ENCODE data around the gene AMELX.

Gene AMELX

GRCh38 chrX:11285651-11286050, 7.6 kb upstream of the AMELX start:
- no peak for ATAC-seq
- TF ChIP-seq TOX (CRISPR knock-in tag; IDR thresholded peaks at IDR 0.05; ENCODE audit: borderline replicate concordance) (no peak), ZFP3 (CRISPR knock-in tag; IDR thresholded peaks at IDR 0.05) (no peak), CSRNP3 (CRISPR knock-in tag; IDR thresholded peaks at IDR 0.05) (no peak), ARNTL (CRISPR knock-in tag; IDR thresholded peaks at IDR 0.05; ENCODE audit: borderline replicate concordance, low read depth) (no peak), ESRRG (CRISPR knock-in tag; IDR thresholded peaks at IDR 0.05) (no peak), TSHZ2 (CRISPR knock-in tag; IDR thresholded peaks at IDR 0.05) (no peak), CSDC2 (CRISPR knock-in tag; IDR thresholded peaks at IDR 0.05) (no peak), OSR1 (CRISPR knock-in tag; IDR thresholded peaks at IDR 0.05) (no peak), TCF4 (CRISPR knock-in tag; IDR thresholded peaks at IDR 0.05; ENCODE audit: borderline replicate concordance) (no peak), BACH2 (CRISPR knock-in tag; IDR thresholded peaks at IDR 0.05; ENCODE audit: borderline replicate concordance) (no peak), RARB (CRISPR knock-in tag; IDR thresholded peaks at IDR 0.05) (no peak), ZFP30 (CRISPR knock-in tag; IDR thresholded peaks at IDR 0.05) (no peak), ZNF565 (CRISPR knock-in tag; conservative IDR thresholded peaks at IDR 0.05; ENCODE audit: low read depth) (no peak), ZNF8 (CRISPR knock-in tag; IDR thresholded peaks at IDR 0.05) (no peak), ZC3H10 (CRISPR knock-in tag; IDR thresholded peaks at IDR 0.05) (no peak)
- TF ChIP-seq, protein P1, sequence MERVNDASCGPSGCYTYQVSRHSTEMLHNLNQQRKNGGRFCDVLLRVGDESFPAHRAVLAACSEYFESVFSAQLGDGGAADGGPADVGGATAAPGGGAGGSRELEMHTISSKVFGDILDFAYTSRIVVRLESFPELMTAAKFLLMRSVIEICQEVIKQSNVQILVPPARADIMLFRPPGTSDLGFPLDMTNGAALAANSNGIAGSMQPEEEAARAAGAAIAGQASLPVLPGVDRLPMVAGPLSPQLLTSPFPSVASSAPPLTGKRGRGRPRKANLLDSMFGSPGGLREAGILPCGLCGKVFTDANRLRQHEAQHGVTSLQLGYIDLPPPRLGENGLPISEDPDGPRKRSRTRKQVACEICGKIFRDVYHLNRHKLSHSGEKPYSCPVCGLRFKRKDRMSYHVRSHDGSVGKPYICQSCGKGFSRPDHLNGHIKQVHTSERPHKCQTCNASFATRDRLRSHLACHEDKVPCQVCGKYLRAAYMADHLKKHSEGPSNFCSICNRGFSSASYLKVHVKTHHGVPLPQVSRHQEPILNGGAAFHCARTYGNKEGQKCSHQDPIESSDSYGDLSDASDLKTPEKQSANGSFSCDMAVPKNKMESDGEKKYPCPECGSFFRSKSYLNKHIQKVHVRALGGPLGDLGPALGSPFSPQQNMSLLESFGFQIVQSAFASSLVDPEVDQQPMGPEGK (CRISPR knock-in tag; IDR thresholded peaks at IDR 0.05; ENCODE audit: borderline replicate concordance): no peak
- TF ChIP-seq, protein P2, sequence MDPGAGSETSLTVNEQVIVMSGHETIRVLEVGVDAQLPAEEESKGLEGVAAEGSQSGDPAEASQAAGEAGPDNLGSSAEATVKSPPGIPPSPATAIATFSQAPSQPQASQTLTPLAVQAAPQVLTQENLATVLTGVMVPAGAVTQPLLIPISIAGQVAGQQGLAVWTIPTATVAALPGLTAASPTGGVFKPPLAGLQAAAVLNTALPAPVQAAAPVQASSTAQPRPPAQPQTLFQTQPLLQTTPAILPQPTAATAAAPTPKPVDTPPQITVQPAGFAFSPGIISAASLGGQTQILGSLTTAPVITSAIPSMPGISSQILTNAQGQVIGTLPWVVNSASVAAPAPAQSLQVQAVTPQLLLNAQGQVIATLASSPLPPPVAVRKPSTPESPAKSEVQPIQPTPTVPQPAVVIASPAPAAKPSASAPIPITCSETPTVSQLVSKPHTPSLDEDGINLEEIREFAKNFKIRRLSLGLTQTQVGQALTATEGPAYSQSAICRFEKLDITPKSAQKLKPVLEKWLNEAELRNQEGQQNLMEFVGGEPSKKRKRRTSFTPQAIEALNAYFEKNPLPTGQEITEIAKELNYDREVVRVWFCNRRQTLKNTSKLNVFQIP (CRISPR knock-in tag; IDR thresholded peaks at IDR 0.05; ENCODE audit: borderline replicate concordance, low read depth): no peak

DNA sequence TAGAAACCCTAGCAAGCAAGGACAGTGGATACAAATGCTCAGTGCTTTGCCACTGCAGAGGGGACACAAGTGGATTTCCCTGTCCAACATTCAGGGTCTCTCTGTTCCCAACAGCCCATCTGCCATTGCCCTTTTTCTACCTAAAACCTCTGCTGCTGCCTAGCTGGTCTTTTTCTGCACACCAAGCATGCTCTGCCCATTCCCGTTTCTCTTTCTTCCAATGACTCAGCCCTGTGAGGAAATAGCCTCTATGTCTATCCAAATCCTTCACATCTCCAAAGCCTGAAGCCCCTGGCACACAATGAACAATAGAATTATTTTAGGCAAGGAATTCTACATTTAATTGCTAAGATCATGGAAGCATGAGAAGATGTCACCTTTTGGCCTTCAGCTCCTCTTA, 5.7 kb upstream of the AMELX start:
- no peak for TF ChIP-seq ZFP3 (CRISPR knock-in tag; IDR thresholded peaks at IDR 0.05)
- TF ChIP-seq ZNF565 (CRISPR knock-in tag; conservative IDR thresholded peaks at IDR 0.05; ENCODE audit: low read depth): no peak
- TF ChIP-seq ESRRG (CRISPR knock-in tag; IDR thresholded peaks at IDR 0.05): no peak
- TF ChIP-seq ZNF8 (CRISPR knock-in tag; IDR thresholded peaks at IDR 0.05): no peak
- no peak for TF ChIP-seq CSDC2 (CRISPR knock-in tag; IDR thresholded peaks at IDR 0.05)
- no peak for TF ChIP-seq TSHZ2 (CRISPR knock-in tag; IDR thresholded peaks at IDR 0.05)
- TF ChIP-seq, protein P2 (CRISPR knock-in tag; IDR thresholded peaks at IDR 0.05; ENCODE audit: borderline replicate concordance, low read depth): no peak
- no peak for TF ChIP-seq RARB (CRISPR knock-in tag; IDR thresholded peaks at IDR 0.05)
- TF ChIP-seq, protein P1 (CRISPR knock-in tag; IDR thresholded peaks at IDR 0.05; ENCODE audit: borderline replicate concordance): no peak
- no peak for TF ChIP-seq ZFP30 (CRISPR knock-in tag; IDR thresholded peaks at IDR 0.05)
- no peak for TF ChIP-seq TOX (CRISPR knock-in tag; IDR thresholded peaks at IDR 0.05; ENCODE audit: borderline replicate concordance)
- TF ChIP-seq PPARA (CRISPR knock-in tag; IDR thresholded peaks at IDR 0.05; ENCODE audit: borderline replicate concordance): no peak
- TF ChIP-seq CREB5 (CRISPR knock-in tag; IDR thresholded peaks at IDR 0.05; ENCODE audit: low read depth): no peak

More for the DNA sequence above, 5.7 kb upstream of the AMELX start:
- no peak for ATAC-seq
